Subcutaneous adipose tissue (tissue), 4 donors: Measurements from ENCODE around the gene SCNN1A. TPM values are rescaled to one million over a fixed set of nuclear protein-coding genes. Genes with fewer than 3 reads are reported as not detected.

ENCODE experiments used
- total RNA-seq, 4 donors: library from RNA; depleted of rRNA; stranded (reverse); fragments of >200 nt; gene quantifications; one replicate each; pipeline ENCODE4 v1.1.0, GENCODE V29; 2016
- TF ChIP-seq, protein P1 (sequence below): fragments of 450-650 bp; IDR thresholded peaks from one replicate; pipeline ENCODE4 v1.5.1; 2016; ENCODE audit warnings: low read depth, mild to moderate bottlenecking, control low read depth, antibody characterized with exemption, moderate library complexity

Gene SCNN1A
- total RNA-seq, 4 donors from 2014 or later = 3.4 to 5.8 (median 4.1) TPM

DNA sequence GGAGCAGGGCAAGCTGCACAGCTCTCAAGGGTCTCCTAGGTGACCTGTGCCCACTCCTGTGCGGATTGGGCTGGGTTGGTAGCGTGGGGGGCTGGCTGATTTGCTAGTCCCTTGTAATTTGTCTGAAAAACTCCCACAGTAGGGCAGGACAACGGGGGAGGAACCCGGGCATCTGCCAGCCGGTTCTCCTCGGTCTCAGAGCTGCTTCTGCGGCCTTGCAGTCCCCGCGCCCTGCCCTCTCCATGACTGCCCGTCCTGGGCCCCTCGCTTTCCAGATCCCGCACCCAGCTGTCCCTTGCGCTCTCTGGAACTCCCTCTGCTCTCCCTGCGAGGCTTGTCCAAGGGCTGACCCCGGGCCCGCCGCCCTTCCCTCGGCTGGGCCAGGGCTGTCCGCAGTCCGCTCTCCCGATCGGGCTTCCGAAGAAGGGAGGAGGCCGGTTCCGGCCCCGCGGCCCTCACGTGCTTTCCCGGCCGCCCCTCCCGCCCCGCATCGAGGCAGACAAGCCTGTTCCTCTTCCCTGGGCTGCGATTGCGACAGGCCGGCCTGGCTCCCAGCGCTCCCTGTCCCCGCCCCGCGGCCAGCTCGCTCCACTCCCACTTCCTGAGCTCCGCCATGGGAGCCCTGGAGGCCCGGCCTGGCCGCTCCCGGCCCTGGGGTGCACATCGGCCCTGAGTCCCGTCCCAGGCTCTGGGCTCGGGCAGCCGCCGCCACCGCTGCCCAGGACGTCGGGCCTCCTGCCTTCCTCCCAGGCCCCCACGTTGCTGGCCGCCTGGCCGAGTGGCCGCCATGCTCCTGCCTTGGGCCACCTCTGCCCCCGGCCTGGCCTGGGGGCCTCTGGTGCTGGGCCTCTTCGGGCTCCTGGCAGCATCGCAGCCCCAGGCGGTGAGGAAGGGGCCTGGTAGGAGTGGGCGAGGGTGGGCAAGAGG, 8.5 kb upstream of the SCNN1A start, which contains the start of gene LTBR:
LTBR (plus strand) TSS at position 591 of the 927 bp plus-strand sequence; CDS start at position 788, 197 bp downstream.
- TF ChIP-seq, protein P1, sequence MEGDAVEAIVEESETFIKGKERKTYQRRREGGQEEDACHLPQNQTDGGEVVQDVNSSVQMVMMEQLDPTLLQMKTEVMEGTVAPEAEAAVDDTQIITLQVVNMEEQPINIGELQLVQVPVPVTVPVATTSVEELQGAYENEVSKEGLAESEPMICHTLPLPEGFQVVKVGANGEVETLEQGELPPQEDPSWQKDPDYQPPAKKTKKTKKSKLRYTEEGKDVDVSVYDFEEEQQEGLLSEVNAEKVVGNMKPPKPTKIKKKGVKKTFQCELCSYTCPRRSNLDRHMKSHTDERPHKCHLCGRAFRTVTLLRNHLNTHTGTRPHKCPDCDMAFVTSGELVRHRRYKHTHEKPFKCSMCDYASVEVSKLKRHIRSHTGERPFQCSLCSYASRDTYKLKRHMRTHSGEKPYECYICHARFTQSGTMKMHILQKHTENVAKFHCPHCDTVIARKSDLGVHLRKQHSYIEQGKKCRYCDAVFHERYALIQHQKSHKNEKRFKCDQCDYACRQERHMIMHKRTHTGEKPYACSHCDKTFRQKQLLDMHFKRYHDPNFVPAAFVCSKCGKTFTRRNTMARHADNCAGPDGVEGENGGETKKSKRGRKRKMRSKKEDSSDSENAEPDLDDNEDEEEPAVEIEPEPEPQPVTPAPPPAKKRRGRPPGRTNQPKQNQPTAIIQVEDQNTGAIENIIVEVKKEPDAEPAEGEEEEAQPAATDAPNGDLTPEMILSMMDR = no peak

DNA sequence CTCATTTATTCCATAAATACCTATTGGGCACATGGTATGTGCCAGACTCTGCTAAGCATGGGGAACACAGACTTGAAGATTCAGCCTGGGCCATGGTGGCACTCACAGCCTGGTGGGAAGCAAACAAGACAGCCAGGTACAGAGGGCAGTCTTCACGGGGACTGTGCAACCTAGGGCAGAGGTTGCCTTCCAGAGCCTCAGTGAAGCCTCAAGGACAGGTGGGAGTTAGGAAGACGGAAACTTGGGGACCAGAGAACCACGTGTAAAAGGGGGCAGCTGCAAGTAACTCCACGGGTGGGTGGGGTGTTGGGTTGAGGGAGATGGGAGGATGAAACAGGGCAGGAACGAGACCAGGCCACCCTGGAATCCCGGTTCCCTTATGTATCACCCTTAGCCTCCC, 7.6 kb upstream of the SCNN1A start:
- TF ChIP-seq, protein P1 = no peak

DNA sequence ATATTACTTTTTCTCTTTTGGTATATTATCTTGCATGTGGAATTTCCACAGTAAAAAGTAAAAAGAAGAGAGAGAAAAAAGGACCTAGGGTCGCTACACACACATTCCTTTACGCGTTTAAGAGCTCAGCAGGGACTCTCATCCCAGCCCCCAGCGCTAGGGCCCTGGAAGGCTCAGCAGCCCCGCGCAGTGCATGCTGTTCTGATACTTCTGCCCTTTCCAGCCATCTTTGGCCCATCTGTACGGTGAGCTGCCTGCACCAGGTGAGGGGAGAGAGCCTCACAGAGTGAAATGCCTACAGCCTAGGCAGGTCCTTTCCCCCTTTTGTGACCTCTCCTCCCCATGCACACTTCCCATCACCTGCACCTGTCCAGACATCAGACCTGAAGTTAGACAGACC, 7.0 kb upstream of the SCNN1A start:
- TF ChIP-seq, protein P1 = no peak

DNA sequence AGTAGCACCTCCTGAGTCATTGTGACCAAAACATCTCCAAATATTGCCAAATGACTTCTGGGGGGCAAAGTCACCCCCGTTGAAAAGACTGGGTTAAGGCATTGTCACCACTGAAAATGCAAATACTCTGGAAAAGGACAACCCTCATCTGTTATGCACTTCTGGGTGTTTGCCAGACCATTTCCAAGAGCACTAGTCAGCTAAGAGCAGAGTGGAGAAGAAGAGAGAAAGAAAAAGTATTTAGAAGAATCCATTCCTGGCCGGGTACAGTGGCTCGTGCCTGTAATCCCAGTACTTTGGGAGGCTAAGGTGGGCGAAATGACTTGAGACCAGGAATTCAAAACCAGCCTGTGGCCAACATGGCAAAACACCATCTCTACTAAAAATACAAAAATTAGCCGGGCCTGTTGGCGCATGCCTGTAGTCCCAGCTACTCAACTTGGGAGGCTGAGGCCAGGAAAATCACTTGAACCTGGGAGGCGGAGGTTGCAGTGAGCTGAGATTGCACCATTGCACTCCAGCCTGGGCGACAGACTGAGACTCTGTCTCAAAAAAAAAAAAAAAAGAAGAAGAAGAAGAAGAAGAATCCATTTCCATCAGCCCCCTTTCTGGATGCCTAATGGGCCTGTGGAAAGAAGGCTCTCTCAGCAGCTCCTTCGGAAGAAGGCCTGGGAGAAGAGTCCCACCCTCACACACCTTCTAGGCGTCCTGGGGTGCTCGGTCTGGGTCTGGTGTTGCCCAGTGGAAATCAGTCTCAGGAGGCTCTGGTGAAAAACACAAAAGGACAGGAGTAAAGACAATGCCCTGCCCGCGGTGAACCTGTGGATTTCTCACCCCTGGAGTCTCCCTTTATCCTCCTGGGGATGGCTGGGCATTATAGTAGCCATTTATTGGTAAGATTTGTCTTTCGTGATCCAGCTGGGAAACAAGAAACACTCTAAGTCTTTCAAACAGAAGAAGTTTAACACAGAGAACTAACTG, 5.1 kb upstream of the SCNN1A start:
- TF ChIP-seq, protein P1 = no peak

DNA sequence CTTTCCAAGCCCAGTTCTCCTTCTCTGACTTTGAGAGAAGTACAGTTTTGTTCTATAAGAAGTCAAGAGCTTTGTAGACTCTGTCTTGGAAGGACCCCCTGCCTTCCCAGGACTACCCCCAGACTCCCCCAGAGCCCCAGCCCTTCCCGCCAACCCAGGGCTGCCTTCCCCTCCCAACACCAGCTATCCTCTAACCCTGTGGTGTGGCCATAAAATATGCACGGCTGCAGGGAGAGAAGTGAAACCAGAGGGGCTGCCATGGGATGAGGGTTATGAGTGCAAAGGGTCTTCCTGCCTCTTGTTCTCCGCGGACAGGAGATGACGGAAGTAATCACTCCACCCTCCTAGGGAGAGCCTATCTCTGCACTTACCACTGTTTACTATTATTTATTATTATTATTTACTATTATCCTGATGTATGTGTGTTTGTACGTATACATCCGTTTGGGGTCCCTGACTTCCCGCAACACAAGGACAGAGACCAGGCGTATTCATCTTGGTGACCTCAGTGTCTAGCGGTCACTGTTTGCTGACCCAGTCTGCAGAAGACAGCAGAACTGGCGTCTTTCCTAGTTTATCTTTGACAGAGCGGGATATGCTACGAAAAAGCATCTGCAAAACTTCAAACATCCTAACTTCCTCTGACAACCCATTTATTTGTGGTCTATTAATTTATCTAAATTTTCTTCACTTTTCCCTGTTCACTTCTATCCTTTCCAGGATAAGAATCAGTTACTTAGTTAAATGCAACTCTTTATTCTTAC, 3.5 kb upstream of the SCNN1A start:
- TF ChIP-seq, protein P1 = no peak

DNA sequence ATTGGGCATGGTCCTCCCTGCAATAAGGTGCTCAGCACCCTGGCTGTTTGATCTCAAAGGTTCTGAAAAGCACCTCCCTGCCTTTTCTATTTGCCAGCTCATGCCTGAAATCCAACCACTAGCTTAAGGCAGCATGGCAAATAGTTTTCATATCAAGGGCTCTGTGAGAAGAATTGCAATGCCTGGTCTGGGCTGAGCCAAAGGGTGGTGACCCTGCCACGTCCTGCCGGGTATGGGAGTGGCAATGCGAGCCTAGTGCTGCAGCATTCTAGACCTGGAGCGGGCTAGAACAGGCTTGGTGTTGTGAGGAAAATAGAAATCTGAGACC, 2.3 kb upstream of the SCNN1A start:
- TF ChIP-seq, protein P1 = no peak
